ENCODE data around the gene SCAI.

SCAI gene

GRCh38 chr9:125133403-125134329 lies 9.7 kb downstream of the SCAI start:
- Histone ChIP-seq H3K79me2 (ENCODE audit: insufficient read depth, low read length) (peaks cover 97% of the 10 kb centered on the region), H3K4me1 (ENCODE audit: insufficient read depth, low read length, poor library complexity, severe bottlenecking) (peaks cover 14% of the 10 kb centered on the region), H3F3A (ENCODE audit: low read depth) (no peaks in the 10 kb centered on the region), H3K9me3 (ENCODE audit: insufficient read depth, low read depth, low read length) (0 out of 2 replicates have a peak, but pooled peaks cover 7% of the 10 kb centered on the region), H3K36me3 (ENCODE audit: insufficient read depth, low read length) (0 out of 2 replicates have a peak, but pooled peaks cover 4% of the 10 kb centered on the region), H3K9me2 (replicated peaks; ENCODE audit: low read depth, low read length) (no peaks in the 10 kb centered on the region), H3K9ac (ENCODE audit: low read depth, low read length, poor library complexity, severe bottlenecking) (no peak overlapping the region), H2AFZ (ENCODE audit: low read length) (no peak overlapping the region), H4K20me1 (ENCODE audit: insufficient read depth, low read length, poor library complexity, severe bottlenecking) (peaks cover 23% of the 10 kb centered on the region), H3K27me3 (ENCODE audit: insufficient read depth, low read length, poor library complexity, severe bottlenecking) (no peaks in the 10 kb centered on the region), H3K4me3 (ENCODE audit: low read length, poor library complexity, severe bottlenecking) (no peak overlapping the region), H3K4me2 (ENCODE audit: low read depth, low read length, poor library complexity, severe bottlenecking) (no peak overlapping the region)
- TF ChIP-seq EZH2phosphoT487 (IDR thresholded peaks at IDR 0.05; ENCODE audit: borderline replicate concordance) (no peak), CTCF (conservative IDR thresholded peaks at IDR 0.05; ENCODE audit: low read length) (no peak)

- no peak overlapping the region for H3K4me3 ChIP-seq (ENCODE audit: low read length, poor library complexity, severe bottlenecking)
- peak overlapping the region; percentile 48 for H3K4me2 ChIP-seq (ENCODE audit: low read depth, low read length, poor library complexity, severe bottlenecking)
- 0 out of 2 replicates have a peak, but pooled peaks cover 7% of the 10 kb centered on the region for H3K9me3 ChIP-seq (ENCODE audit: insufficient read depth, low read depth, low read length)
- 0 out of 2 replicates have a peak, but pooled peaks cover 4% of the 10 kb centered on the region for H3K36me3 ChIP-seq (ENCODE audit: insufficient read depth, low read length)
- no peaks in the 10 kb centered on the region for H3K27me3 ChIP-seq (ENCODE audit: insufficient read depth, low read length, poor library complexity, severe bottlenecking)
- H4K20me1 ChIP-seq (ENCODE audit: insufficient read depth, low read length, poor library complexity, severe bottlenecking): peaks cover 13% of the 10 kb centered on the region
- H3K9ac ChIP-seq (ENCODE audit: low read depth, low read length, poor library complexity, severe bottlenecking): no peak overlapping the region
- TF ChIP-seq EZH2phosphoT487 (IDR thresholded peaks at IDR 0.05; ENCODE audit: borderline replicate concordance) (no peak), CTCF (conservative IDR thresholded peaks at IDR 0.05; ENCODE audit: low read length) (no peak)
- peaks cover 19% of the 10 kb centered on the region for H3K4me1 ChIP-seq (ENCODE audit: insufficient read depth, low read length, poor library complexity, severe bottlenecking)
- no peaks in the 10 kb centered on the region for H3F3A ChIP-seq (ENCODE audit: low read depth)
- no peak overlapping the region for H2AFZ ChIP-seq (ENCODE audit: low read length)
- H3K9me2 ChIP-seq (replicated peaks; ENCODE audit: low read depth, low read length): no peaks in the 10 kb centered on the region
- peaks cover 95% of the 10 kb centered on the region for H3K79me2 ChIP-seq (ENCODE audit: insufficient read depth, low read length)
Measured at GRCh38 chr9:125131778-125132177, 11.6 kb downstream of the SCAI start.

- Histone ChIP-seq H3K79me2 (ENCODE audit: insufficient read depth, low read length) (peaks cover 83% of the 10 kb centered on the region), H3K27me3 (ENCODE audit: insufficient read depth, low read length, poor library complexity, severe bottlenecking) (no peaks in the 10 kb centered on the region), H3K9ac (ENCODE audit: low read depth, low read length, poor library complexity, severe bottlenecking) (peak overlapping the region; percentile 58), H4K20me1 (ENCODE audit: insufficient read depth, low read length, poor library complexity, severe bottlenecking) (peaks cover 4% of the 10 kb centered on the region), H3F3A (ENCODE audit: low read depth) (peaks cover 7% of the 10 kb centered on the region; the same call in 1 of the 2 replicates), H3K4me1 (ENCODE audit: insufficient read depth, low read length, poor library complexity, severe bottlenecking) (peaks cover 38% of the 10 kb centered on the region), H3K9me2 (replicated peaks; ENCODE audit: low read depth, low read length) (no peaks in the 10 kb centered on the region), H2AFZ (ENCODE audit: low read length) (no peak overlapping the region), H3K36me3 (ENCODE audit: insufficient read depth, low read length) (no peaks in the 10 kb centered on the region), H3K4me3 (ENCODE audit: low read length, poor library complexity, severe bottlenecking) (peak overlapping the region; percentile 52), H3K9me3 (ENCODE audit: insufficient read depth, low read depth, low read length) (no peaks in the 10 kb centered on the region), H3K4me2 (ENCODE audit: low read depth, low read length, poor library complexity, severe bottlenecking) (peak overlapping the region; percentile 73)
- no peak for TF ChIP-seq EZH2phosphoT487 (IDR thresholded peaks at IDR 0.05; ENCODE audit: borderline replicate concordance)
- TF ChIP-seq CTCF (conservative IDR thresholded peaks at IDR 0.05; ENCODE audit: low read length): no peak
Measured at GRCh38 chr9:125126019-125126746, 17.1 kb downstream of the SCAI start.

All from Loucy (cell line).